Prostate gland (tissue), 2 donors: Measurements from ENCODE around the gene TMEM150B. TPM values are rescaled to one million over a fixed set of nuclear protein-coding genes. Genes with fewer than 3 reads are reported as not detected.

Experiments used
- DNase-seq: peaks from one replicate; pipeline ENCODE4 v3.0.0-alpha.2; 2019; ENCODE audit warnings: low spot score
- H3K27ac ChIP-seq, 2 donors: fragments of 200-600 bp; sonication (generic); 2 replicates each; pipeline ENCODE4 v1.5.1; 2017 to 2019
- H3K27me3 ChIP-seq: fragments of 200-600 bp; sonication (generic); replicated peaks from 2 replicates; pipeline ENCODE4 v1.5.1; 2019; ENCODE audit not compliant: insufficient read depth
- H3K36me3 ChIP-seq, 2 donors: fragments of 200-600 bp; sonication (generic); 1 replicate in 1 of 2; 2 replicates in 1 of 2; pipeline versions ENCODE4 v1.5.1 to v1.8.1; 2017 to 2019
- H3K4me1 ChIP-seq: fragments of 200-600 bp; sonication (generic); replicated peaks from 2 replicates; pipeline ENCODE4 v1.5.1; 2019
- H3K4me3 ChIP-seq, 2 donors: fragments of 200-600 bp; sonication (generic); 2 replicates each; pipeline ENCODE4 v1.5.1; 2017 to 2019
- H3K9me3 ChIP-seq: fragments of 200-600 bp; sonication (generic); 2 replicates; pipeline ENCODE4 v1.5.1; 2017
- POLR2A ChIP-seq: fragments of 450-650 bp; IDR thresholded peaks from one replicate; pipeline ENCODE4 v1.6.1; 2016; ENCODE audit warnings: antibody characterized with exemption, mild to moderate bottlenecking
- POLR2AphosphoS5 ChIP-seq: sonication (generic); formaldehyde crosslinking; IDR thresholded peaks from one replicate; pipeline ENCODE4 v1.6.1; 2017; ENCODE audit warnings: antibody characterized with exemption
- WGBS: methylation state at CpG from one replicate; pipeline ENCODE4 v1.1.5; 2018; 5-methylcytosine and 5-hydroxymethylcytosine counted together
- intact Hi-C: fragments of 100-400 bp; cut with DNase I; formaldehyde crosslinking; loops from one replicate; pipeline ENCODE4 v1.14.2; 2022
- total RNA-seq, 2 donors: library from RNA; depleted of rRNA; stranded (reverse); fragments of >200 nt; gene quantifications; one replicate each; pipeline ENCODE4 v1.1.0, GENCODE V29; 2016
- TF ChIP-seq, protein P1 (sequence below), 4 experiments: fragments of 200-600 bp in 2 of 4; fragments of 450-650 bp in 2 of 4; sonication (generic) in 2 of 4; IDR thresholded peaks; 1 replicate in 3 of 4; 2 replicates in 1 of 4; pipeline ENCODE4 v1.5.1; 2016 to 2019; ENCODE audit warnings: antibody characterized with exemption in 4 of 4, mild to moderate bottlenecking in 2 of 4, moderate library complexity in 2 of 4

The TMEM150B gene
- total RNA-seq, 2 donors from 2014 or later = not detected

- H3K36me3 ChIP-seq = no peaks in the 10 kb centered on the region
- 28% methylated on average over 12 of the region's 13 CpGs for WGBS
- peaks cover 3% of the 10 kb centered on the region for H3K27me3 ChIP-seq
- H3K9me3 ChIP-seq = no peaks in the 10 kb centered on the region
- TF ChIP-seq, protein P1, sequence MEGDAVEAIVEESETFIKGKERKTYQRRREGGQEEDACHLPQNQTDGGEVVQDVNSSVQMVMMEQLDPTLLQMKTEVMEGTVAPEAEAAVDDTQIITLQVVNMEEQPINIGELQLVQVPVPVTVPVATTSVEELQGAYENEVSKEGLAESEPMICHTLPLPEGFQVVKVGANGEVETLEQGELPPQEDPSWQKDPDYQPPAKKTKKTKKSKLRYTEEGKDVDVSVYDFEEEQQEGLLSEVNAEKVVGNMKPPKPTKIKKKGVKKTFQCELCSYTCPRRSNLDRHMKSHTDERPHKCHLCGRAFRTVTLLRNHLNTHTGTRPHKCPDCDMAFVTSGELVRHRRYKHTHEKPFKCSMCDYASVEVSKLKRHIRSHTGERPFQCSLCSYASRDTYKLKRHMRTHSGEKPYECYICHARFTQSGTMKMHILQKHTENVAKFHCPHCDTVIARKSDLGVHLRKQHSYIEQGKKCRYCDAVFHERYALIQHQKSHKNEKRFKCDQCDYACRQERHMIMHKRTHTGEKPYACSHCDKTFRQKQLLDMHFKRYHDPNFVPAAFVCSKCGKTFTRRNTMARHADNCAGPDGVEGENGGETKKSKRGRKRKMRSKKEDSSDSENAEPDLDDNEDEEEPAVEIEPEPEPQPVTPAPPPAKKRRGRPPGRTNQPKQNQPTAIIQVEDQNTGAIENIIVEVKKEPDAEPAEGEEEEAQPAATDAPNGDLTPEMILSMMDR (IDR thresholded peaks at IDR 0.05) = no peak
- TF ChIP-seq POLR2A (no peak), POLR2AphosphoS5 (no peak)
- peaks cover 5% of the 10 kb centered on the region for H3K4me1 ChIP-seq
- no peak overlapping the region for H3K4me3 ChIP-seq
- H3K27ac ChIP-seq = no peak overlapping the region
- intact Hi-C loops = no loop called here
- no peak for DNase-seq
Observed at GRCh38 chr19:55355213-55355821, 30.2 kb upstream of the TMEM150B start.

DNA sequence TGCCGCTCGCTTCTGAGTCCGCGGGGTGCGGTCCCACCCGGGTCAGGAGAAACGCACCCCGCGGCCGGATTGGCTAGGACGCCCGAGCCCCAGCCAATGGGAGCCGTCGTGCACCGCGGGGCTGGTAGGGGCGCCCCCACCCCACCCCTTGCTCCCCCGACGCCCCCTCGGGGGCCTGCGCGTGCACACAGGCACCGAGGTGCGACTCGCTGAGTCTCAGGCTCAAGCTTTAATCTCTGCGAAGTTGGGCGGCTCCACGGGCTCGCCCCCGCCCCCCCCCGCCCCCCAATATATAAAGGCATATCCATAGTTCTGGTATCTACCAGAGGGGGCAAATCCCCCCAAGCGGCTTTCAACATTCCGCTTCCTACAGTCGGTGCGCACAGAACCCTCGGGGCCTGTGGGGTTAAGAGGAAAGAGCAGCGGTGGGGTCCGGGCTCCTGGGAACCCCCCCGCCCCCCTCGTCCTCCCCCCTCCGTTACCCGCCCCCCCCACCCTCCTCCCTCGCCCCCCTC lies 29.6 kb upstream of the TMEM150B start, which contains the start of gene COX6B2:
TSS of gene COX6B2 (minus strand) at position 22 of the 515 bp plus-strand sequence. CDS start 198 bp downstream, outside the sequence.
- DNase-seq = no peak
- 3% methylated on average over 21 of the region's 43 CpGs for WGBS

DNA sequence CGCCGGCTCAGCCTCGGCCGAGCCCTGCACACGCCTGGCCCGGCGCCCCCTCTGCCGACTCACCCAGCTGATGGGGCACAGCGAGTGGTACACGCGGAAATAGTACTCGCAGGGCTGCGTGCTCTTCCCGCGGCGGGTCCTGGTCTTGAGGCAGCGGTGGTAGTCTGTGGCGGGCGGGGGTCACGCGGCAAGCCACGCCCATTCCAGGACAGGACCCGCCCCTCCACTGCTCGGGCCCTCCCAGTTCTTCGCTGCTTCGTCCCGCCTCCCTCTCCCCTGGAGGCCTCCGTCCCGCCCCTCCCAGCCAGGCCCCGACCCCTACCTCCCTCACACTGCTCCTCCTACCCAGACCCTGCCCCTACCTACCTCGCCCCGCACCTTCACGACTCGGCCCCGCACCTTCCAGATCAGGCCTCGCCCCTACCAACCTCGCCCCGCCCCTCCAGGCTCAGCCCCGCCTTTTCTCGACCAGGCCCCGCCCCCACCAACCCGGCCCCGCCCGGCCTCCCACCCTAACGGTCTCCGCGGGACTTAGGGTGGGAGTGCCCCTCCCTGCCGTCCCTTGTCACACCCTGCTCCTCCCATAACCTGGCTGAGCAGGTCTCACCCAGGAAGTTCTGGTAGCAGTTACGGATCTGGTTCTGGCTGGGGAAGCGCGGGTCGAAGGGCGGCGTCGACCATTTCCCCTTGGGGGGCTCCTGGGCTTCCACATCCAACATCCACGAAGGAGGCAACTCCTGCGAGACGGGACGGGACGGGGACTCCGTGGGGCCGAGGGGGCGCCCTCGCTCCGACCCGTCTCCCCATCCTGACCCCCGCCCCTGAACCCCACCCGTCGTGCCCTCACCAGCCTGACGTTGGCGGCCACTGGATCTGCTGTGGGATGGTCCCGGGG lies 28.9 kb upstream of the TMEM150B start:
- H3K27ac ChIP-seq = no peak overlapping the region
- no peaks in the 10 kb centered on the region for H3K9me3 ChIP-seq
- H3K4me1 ChIP-seq = peaks cover 5% of the 10 kb centered on the region
- H3K4me3 ChIP-seq = peak overlapping the region; percentile 9 to 30
- intact Hi-C loops = no loop called here
- DNase-seq = peak; percentile 57
- peaks cover 3% of the 10 kb centered on the region for H3K27me3 ChIP-seq
- 1% methylated on average over 68 of the region's 72 CpGs for WGBS
- TF ChIP-seq POLR2AphosphoS5 = peak; percentile 15
- TF ChIP-seq POLR2A = peak; percentile 49
- TF ChIP-seq, protein P1 (IDR thresholded peaks at IDR 0.05) = no peak
- no peaks in the 10 kb centered on the region for H3K36me3 ChIP-seq

More for the DNA sequence above, 29.6 kb upstream of the TMEM150B start, which contains the start of gene COX6B2:
- peaks cover 3% of the 10 kb centered on the region for H3K27me3 ChIP-seq
- H3K4me1 ChIP-seq = peaks cover 5% of the 10 kb centered on the region
- no peaks in the 10 kb centered on the region for H3K9me3 ChIP-seq
- intact Hi-C loops = no loop called here
- TF ChIP-seq, protein P1 (IDR thresholded peaks at IDR 0.05) = no peak
- TF ChIP-seq POLR2A (no peak), POLR2AphosphoS5 (no peak)
- peak within 1 kb of the TSS; percentile 9 to 30 for H3K4me3 ChIP-seq
- H3K27ac ChIP-seq = no peak within 1 kb of the TSS
- H3K36me3 ChIP-seq = no peaks in the 10 kb centered on the region

- H3K27ac ChIP-seq = no peak overlapping the region
- peaks cover 5% of the 10 kb centered on the region for H3K4me1 ChIP-seq
- H3K9me3 ChIP-seq = no peaks in the 10 kb centered on the region
- no peak for DNase-seq
- H3K4me3 ChIP-seq = peak overlapping the region; percentile 9 to 30
- intact Hi-C loops = no loop called here
- H3K27me3 ChIP-seq = peaks cover 3% of the 10 kb centered on the region
- under 1% methylated on average over 23 of the region's 24 CpGs for WGBS
- TF ChIP-seq POLR2AphosphoS5 (no peak), POLR2A (no peak)
- TF ChIP-seq, protein P1 (IDR thresholded peaks at IDR 0.05) = no peak
- H3K36me3 ChIP-seq = no peaks in the 10 kb centered on the region
Observed at GRCh38 chr19:55353356-55353802, 28.2 kb upstream of the TMEM150B start.
